Measurements from ENCODE around the gene SNX25.

The SNX25 gene

GRCh38 chr4:185270037-185270436, 60.6 kb downstream of the SNX25 start:
- no peak for DNase-seq

GRCh38 chr4:185270885-185271284, 61.5 kb downstream of the SNX25 start:
- DNase-seq = no peak

GRCh38 chr4:185272245-185272644, 62.8 kb downstream of the SNX25 start:
- no peak for DNase-seq

- no peak for DNase-seq
These were observed 66.1 kb downstream of the SNX25 start for GRCh38 chr4:185275501-185275900.

GRCh38 chr4:185276036-185276435, 66.6 kb downstream of the SNX25 start:
- DNase-seq = no peak

- no peak for DNase-seq
These were observed 69.3 kb downstream of the SNX25 start for GRCh38 chr4:185278716-185279115.

- DNase-seq = no peak
These were observed 71.2 kb downstream of the SNX25 start for GRCh38 chr4:185280608-185281007.

GRCh38 chr4:185282968-185283367, 73.6 kb downstream of the SNX25 start:
- no peak for DNase-seq

GRCh38 chr4:185283723-185284122, 74.3 kb downstream of the SNX25 start:
- no peak for DNase-seq

GRCh38 chr4:185285632-185286393, 76.4 kb downstream of the SNX25 start:
- no peak for DNase-seq

- no peak for DNase-seq
These were observed 77.2 kb downstream of the SNX25 start for GRCh38 chr4:185286571-185286970.

- DNase-seq = no peak
These were observed 77.6 kb downstream of the SNX25 start for GRCh38 chr4:185287031-185287430.

GRCh38 chr4:185290018-185290607, 80.7 kb downstream of the SNX25 start:
- DNase-seq = no peak

- DNase-seq = no peak
These were observed 81.3 kb downstream of the SNX25 start for GRCh38 chr4:185290656-185291055.

GRCh38 chr4:185293202-185293601, 83.8 kb downstream of the SNX25 start:
- DNase-seq = no peak

- no peak for DNase-seq
These were observed 87.5 kb downstream of the SNX25 start for GRCh38 chr4:185296665-185297460.

- DNase-seq = no peak
These were observed 89.5 kb downstream of the SNX25 start for GRCh38 chr4:185298728-185299430.

GRCh38 chr4:185304541-185304940, 95.1 kb downstream of the SNX25 start:
- no peak for DNase-seq

- DNase-seq = peak; percentile 61
These were observed 95.7 kb downstream of the SNX25 start for GRCh38 chr4:185304944-185305690.

GRCh38 chr4:185305979-185306442, 96.6 kb downstream of the SNX25 start:
- no peak for DNase-seq

GRCh38 chr4:185307136-185307950, 97.9 kb downstream of the SNX25 start:
- DNase-seq = no peak
